ACHN (cell line): ENCODE data around the gene PITX2.

ENCODE experiments used
- DNase-seq: peaks from one replicate; pipeline ENCODE4 v3.0.0-alpha.2; 2015
- in situ Hi-C: cut with HindIII; loops from 2 replicates; pipeline ENCODE4 v1.10.0; 2017; ENCODE audit warnings: low sequenced_read_pairs, low pct_ligation_motif_present, low pct_unique_long_range_greater_than_20kb

The PITX2 gene

DNA sequence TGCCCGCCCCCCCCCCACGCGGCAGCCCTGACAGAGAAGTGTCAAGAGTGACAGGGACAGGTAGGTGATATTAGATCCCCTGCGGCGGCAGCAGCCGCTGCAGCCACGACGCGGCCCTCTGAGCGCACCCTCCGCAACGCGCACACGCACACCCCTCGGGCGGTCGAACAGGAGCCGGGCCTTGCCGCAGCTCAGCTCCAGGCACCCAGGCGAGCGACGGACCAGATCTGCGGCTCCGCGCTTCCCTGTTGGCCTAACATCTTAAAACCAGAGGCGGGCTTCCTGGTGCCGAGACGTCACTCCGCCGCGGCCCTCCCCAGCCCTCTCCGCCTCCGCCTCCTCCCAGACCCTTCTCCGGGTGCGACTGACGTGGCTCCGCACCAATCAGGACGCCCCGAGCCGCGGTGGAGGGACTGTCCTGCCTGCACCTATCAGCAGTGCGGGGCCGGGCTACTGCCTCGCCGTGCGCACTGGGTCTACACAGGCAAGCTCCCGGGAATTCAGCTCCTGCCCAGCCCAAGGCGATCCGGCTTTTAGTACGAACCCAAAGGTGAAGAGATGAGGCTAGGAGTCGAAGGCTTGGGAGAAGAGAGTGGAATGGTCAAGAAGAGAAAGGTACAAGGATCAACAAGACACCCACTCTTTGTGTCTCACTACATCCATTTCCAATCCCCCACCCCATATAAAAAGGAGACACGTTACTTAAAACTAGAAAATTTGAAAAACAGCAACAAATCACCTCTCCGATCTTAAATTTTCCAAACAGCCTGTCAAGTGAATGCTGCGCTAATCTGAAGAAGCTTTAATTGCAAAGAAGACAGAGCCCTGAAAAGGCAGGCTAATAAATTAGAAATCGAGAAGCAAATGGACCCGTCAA, at the start of gene PITX2:
TSS of gene PITX2 (minus strand) at position 237 of the 877 bp plus-strand sequence. CDS start 617 bp downstream, outside the sequence.
- in situ Hi-C loops: no loop called here

DNA sequence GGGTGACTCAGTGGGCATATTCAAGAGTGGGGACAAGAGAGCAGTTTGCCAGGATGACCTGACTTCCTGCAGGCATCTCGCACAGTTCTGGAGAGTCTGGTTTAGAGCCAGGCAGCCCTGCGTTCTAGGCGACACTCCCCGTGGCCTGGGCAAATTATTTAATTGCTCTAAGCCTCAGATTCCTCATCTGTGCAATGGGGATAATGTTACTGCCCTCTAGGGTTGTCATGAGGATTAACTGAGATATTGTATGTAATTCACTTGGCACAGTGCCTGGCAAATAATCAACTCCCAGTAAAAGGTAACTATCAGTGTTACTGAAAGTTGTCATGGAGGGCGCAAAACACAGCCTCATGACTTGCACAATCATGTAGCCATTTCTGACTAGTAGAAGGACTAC, 48.8 kb upstream of the PITX2 start:
- in situ Hi-C loops: no loop called here
- no peak for DNase-seq

More for the DNA sequence above, at the start of gene PITX2:
- DNase-seq: no peak

DNA sequence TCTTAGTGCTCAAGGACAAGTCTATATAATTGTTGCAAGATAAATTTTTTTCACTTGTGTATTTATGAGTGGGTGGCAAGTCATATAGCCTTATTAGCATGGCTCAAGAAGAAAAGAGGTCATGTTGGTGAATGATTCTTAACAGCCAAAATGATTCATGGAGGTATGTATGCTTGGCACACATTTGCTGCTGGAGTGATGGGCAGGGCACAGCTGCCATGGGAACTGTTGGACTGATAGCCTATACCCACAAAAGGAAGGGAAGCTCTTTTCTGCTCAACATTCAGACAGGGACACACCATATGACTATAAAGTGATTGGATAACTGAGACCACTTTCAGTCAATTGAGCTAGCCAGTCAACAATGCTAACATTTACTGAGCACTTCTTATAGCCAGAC, 46.8 kb upstream of the PITX2 start:
- in situ Hi-C loops: no loop called here
- DNase-seq: peak; percentile 8

DNA sequence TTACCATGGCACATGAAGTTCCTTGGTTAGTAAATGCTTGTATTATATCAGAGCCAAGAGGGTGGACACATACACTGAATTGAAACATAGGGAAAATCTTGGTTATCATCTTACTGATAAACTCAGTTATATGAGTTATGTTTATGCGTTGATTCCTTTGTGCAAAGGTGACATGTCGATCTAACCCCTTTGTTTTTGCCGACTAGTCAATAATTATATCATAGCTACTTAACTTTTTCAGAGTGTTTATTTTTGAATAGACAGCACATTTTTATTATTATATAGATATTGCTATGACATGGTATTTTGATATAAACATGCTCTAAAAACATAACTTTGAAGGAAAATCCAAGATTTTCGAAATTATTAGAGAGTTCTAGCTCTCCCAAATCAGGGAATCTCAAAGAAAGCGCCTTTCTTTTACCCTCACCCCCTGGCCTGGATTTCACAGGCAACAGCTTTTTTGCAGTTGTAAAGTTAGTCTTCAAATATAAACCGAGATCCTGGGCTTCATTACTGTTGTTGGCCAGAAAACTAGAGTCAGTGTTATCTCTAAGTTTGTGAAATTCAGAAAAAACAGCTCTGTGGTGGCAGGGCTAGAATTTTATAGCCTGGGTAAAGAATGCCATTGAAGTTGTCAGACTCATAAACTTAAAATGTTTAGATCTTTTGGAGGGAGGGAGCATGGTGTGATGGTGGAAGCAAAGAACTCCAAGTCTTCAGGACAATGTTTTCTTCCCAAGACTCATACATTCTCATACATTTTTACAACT, 45.8 kb upstream of the PITX2 start:
- in situ Hi-C loops: no loop called here

DNA sequence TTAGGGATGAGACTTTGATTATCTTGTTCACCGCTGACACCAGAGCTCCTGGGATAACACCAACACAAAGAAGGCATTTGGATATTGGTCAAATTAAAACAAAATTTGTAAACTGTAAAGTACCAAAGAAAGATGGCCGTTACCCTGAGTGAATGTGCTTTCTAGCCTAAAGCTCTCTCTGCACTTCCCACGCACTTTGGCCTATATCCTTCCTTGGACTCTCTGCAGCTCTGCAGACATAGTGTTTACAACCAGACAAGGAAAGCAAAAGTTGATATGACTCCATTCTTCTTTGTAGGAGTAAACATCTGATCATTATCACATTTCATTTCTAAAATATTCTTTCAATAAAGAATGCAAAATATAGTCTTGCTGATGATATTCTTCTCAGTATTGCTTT, 44.8 kb upstream of the PITX2 start:
- no peak for DNase-seq
- in situ Hi-C loops: no loop called here

More for the DNA sequence above, 45.8 kb upstream of the PITX2 start:
- DNase-seq: no peak

DNA sequence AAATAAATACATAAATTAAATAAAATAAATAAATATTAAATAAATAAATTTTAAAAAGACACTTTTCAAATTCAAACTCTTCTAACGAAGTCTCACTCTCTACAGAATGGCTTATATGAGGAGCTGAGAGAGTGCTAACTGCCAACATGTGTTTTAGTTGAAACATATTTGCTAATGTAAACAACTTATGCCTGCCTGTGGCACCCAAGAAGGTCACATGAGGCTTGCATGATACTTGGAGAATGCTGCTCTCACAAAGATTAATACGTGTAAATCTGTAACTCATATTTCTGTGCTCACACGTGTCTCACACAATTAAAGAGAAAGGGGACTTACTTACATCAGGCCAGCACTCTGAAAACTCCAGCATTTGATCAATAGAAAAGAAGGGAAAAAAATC, 43.2 kb upstream of the PITX2 start:
- in situ Hi-C loops: no loop called here
- DNase-seq: no peak

DNA sequence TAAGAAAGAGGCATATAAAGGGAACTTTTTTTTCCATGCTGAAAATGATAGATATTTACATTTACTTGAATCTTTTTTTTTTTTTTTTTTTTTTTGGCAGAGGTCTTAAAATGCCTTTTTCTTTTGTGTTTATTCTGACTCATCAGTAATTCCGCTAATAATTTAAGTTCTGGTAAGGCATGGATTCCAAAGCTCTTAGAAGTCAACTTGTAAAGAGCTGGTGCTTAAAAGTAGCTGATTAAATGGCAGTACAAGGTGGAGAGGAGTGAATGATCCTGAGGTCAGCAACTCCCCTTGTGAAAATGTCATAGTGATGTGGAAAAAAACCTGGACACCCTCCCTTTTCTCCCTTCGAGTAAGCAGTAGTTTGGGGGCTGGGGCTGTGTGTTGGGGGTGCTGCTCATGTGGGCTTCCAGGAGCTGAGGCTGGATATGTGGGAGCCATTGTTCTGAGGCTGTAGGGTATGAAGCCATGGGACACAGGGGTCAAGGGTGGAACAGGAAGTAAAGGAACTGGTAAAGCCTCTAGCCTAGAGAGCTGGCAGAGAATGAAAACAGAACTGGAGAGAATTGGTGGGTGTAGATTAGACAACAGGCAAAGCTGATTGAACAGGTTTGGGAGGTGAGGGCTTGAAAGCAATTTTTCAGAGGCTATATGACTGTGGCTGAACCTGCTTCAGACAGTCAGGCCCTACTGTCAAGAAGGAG, 41.0 kb upstream of the PITX2 start:
- in situ Hi-C loops: no loop called here
- no peak for DNase-seq

DNA sequence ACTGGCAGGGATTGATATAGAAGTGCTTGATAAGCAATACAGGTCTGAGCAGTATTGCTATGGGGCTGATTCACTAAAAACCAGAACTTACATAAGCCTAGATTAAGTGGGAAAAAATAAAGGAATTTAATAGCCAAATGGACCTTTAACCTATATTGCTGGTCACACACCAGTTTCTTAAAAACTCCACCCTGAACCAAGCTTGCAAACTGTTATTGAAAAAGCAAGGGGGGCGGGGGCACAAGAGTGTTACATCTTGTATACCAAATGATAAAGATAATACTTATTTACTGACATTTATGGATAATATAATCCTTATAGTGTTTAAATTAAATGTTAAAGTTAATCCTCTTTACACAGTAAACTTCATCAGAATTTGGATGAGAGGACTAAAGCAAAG, 40.3 kb upstream of the PITX2 start:
- in situ Hi-C loops: no loop called here
- no peak for DNase-seq

DNA sequence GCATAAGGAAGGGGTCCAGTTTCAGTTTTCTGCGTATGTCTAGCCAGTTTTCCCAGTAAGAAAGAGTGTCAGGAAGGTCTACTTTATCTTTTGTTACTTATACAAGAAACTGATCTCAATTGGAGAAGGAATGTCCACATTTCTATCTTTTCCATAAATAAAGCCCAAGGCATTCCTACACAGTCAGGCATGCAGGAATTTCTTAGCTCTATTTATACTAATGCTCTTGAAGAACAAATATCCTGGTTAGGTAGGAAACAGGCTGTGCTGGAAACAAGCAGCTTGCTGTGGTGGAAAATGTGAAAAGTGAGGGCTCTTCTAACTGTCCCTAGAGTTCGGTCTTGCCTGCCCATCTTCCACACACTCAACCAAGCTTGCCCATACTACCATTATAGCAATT, 37.9 kb upstream of the PITX2 start:
- in situ Hi-C loops: no loop called here
- DNase-seq: no peak

DNA sequence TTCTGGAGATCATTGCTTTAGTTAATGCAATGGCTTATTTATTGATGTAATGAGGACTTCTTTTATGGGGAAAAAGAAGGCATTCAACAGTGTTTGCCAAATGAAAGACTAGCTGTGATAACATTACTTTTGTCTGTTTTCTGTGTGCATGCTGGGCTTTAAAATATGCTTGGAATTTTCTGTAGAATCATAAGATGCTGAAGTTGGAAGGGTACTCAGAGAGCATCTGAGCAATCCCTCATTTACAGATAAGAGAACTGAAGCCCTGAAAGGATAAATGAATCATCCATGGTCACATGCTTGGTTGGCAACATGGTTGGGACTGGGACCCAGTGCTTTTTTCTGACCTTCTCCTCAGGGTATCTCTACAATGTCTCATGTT, 31.4 kb upstream of the PITX2 start:
- no peak for DNase-seq
- in situ Hi-C loops: no loop called here

DNA sequence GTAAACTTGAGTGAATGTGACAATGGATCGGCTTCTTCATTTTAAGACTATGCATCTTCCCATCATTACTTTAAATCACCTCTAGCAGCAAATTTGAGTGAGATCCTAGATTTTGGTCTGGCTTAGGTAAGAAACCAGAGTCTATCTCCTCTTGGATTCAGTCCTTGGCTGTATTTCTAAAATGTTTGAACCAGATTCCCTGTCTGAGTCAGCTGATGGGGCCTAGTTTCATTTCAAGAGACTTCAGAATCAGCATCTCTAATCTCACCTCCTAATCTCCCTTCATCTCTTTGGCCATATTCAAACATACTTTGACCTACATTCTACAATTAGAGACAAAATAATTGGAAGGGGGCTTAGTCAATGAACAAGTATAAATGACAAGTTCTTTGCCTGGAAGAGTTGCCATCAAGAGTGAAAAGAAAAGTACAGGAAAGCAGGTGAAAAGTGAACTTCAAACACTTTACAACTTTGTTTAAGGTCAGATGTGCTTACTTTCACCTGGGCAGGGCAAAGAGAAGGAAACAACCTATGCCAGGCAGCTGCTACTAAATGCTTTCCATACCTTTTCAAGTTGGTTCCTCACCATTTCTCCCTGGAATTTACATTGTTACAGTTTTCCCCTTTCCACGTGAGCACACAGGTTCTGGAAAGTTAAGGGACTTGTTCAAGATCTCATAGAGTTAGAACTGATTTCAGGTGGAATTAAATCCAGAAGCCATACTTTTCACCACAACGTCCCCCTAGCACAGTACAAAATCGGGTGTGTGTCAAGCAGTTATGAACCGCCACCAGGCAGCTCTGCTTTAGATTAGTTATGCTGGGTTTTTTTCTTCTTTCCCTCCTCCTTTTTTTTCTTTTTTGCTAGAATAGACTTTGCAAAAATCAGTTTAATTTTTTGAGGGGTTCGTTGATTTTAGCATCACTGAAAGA, 30.7 kb upstream of the PITX2 start:
- in situ Hi-C loops: no loop called here
- DNase-seq: no peak

DNA sequence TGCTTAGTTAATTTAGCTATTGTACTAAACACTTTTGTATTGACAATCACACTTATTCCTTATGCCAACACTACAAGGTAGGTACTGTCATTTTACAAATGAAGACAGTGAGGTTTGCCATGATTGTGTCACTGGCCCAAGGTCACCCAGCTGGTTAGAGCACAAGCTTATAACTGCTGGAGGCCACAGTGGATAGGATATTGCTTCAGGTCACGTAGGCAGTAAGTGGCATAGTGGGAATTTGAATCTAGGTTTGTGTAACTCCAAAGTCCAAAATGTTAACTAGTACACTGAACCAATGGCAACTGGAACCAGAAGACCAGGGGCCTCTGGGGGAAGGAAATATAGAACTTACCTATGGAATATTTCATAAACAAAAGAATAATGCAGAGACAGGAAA, 21.1 kb upstream of the PITX2 start:
- no peak for DNase-seq
- in situ Hi-C loops: no loop called here

DNA sequence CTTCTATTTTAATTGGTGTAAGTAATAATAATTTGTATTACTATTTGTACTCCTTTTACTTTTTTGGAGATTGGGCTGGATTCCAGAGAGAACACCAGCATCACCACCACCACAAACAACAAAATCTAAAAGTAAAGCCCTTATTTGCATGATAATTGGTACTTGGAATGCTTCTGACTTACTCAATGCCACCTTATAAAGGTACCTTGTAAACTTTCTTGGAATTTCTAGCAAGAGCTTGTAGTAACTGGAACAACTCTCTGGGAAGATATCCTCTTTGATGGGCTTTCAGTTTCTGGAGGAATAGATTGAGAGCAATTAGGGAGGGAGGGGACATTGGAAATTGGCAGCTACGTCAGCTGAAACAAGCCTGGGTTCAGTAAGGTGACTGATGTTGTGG, 20.2 kb upstream of the PITX2 start:
- no peak for DNase-seq
- in situ Hi-C loops: no loop called here

DNA sequence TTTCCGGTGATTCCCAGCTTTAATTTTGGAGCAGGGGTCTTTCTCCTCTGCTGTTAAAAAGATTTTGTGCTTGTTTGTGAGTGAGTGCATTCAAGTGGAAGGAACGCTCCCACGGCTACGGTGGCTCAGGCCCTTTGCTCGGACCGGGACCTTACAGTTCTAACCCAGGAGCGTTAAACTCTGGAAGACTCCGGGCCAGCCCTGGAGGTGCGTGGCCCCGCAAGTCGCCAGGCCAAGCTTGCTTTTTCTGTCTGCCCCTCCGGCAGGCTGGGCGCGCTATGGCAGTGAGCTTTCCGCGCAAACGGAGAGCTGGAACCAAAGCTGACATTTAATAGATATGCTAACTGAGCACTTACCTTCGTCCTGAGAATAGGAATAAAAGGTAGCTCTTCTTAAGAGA, 18.3 kb upstream of the PITX2 start:
- no peak for DNase-seq
- in situ Hi-C loops: no loop called here

DNA sequence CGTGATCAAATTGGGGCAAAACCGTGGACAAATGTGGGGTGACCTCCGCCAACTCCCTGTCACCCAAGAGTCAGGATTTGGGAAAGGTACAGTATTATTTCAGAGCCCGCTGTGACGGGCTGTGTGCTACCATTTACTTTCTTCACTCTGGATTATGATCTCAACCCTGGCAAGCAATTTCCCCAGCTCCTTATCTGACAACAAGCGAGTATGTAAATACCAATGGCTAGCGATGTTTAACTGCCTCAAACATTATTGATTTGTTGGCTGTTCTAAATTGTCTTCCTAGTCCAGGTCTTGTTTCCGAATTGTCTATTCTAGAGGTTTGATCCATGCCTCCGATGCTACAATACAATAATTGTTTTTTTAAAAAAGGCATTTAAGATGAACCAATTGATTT, 17.7 kb upstream of the PITX2 start:
- in situ Hi-C loops: no loop called here
- no peak for DNase-seq

DNA sequence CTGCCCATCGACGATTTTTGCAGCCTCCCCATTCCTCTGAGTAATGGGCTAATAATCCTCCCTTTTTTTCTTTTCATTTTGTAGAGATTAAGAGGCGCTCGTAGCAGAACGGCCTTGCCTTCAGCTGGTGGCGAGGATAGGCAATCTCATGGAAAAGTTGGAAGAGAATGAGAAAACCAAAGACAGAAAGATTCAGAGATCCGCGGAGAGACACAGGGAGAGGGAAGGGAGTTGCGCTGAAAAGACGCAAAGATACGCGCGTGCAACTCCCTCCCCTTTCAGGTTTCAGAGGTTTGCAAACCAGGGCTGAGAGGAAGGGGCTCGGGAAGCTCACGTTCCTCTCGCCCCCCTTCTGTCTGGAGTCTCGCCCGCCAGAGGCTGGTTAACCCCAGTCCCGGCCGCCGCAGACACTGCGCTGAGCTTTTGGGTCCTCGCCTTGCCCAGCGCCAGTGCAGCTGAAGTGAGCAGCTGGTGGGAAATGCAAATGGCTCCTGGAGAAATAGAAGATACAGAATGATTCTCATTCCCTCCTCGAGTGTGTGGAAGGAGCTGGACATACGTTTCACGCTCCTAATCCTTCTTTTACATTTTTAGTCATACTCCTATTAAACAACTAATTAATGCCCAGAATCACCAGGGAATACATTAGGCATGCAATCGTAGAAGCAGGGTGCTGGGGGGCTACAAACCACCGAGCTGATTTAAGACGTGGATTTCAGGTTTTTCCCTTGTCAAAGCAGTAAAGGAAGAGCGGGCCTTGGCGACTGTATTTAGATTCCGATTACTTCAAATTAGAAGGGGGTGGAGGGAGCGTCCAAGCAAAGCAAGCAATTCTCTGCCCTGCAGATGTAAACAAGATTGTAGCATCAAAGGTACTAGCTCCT, 16.6 kb upstream of the PITX2 start:
- in situ Hi-C loops: no loop called here
- DNase-seq: no peak

DNA sequence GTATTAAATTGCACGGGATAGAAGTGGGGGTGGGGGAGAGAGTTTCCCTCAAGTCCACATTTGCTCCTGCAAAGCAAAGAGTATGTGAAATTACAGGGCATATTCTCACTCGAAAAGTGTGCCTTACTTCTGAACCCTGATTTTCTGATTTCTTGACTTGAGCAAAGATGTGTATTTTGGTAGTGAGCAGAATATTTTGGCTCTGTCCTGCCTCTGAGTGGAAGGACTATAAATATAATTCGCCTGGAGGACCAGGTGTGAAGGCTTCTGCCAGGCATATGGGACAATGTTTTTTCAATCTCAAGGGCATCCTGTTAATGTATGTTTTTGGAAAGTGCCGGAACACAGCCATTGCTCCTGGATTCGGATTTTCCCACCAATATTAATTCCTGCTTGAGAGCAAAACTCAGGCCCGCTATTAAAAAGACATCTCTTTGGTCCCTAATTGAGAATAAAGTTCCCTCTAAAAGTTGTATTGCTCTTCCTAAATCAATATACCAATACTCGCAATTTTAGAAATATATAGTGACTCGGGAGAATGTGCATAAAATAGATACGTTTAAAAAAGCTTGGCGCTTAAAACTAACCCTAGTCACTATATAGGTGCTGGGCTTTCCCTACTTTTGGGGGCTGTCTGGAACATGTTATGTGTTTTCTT, 15.3 kb upstream of the PITX2 start:
- DNase-seq: no peak
- in situ Hi-C loops: no loop called here
